ENCODE results near the gene GALNT18.

The GALNT18 gene

DNA sequence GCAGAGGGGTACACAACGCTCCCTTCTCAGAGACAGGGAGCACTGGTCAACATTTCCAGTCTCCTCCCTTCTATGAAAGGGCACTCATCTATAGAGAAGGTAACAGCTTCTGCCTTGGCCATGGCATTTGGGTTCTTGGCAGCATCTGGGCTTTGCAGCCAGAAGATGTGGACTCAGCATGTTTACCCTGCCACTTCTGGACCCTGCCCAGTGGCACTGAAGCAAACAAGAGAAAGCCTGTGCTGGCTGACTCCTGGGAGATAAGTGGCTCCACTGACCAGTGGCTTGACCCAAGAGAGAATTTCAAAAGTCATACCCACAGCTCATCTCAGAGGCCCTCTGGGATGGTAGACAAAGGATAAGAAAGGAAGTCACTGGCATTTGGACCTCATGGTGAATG, 276.7 kb downstream of the GALNT18 start:
- Histone ChIP-seq H2AFZ (ENCODE audit: low read depth, low read length) (no peak overlapping the region), H3K4me1 (ENCODE audit: insufficient read depth, low read length) (no peaks in the 10 kb centered on the region), H3K36me3 (ENCODE audit: insufficient read depth, low read length) (no peaks in the 10 kb centered on the region)

DNA sequence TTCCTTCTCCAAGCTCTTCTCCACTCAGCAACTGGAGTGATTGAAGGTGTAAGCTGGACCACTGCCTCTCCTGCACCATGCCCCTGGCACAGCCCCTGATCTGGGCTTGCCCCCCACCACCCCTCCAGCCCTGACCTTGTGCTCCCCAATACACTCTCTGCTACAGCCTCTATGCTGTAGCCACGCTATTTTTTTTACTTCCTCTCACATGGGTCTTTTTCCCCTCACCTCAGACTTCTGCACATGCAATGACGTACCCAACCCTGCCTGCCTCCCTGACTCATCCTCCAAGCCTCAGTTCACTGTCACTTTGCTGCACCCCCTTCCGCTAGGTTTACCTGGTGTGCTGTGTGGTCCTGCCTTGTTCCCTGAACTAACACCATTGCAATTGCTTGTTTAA, 277.8 kb downstream of the GALNT18 start:
- H2AFZ ChIP-seq (ENCODE audit: low read depth, low read length) = no peak overlapping the region
- no peaks in the 10 kb centered on the region for H3K27me3 ChIP-seq (ENCODE audit: insufficient read depth, low read length)
- no peaks in the 10 kb centered on the region for H3K9me3 ChIP-seq (ENCODE audit: low read length)

More for the DNA sequence above, 276.7 kb downstream of the GALNT18 start:
- Histone ChIP-seq H3K9me3 (ENCODE audit: low read length) (no peaks in the 10 kb centered on the region), H3K4me3 (ENCODE audit: low read length) (no peak overlapping the region), H3K27me3 (ENCODE audit: insufficient read depth, low read length) (no peaks in the 10 kb centered on the region)

DNA sequence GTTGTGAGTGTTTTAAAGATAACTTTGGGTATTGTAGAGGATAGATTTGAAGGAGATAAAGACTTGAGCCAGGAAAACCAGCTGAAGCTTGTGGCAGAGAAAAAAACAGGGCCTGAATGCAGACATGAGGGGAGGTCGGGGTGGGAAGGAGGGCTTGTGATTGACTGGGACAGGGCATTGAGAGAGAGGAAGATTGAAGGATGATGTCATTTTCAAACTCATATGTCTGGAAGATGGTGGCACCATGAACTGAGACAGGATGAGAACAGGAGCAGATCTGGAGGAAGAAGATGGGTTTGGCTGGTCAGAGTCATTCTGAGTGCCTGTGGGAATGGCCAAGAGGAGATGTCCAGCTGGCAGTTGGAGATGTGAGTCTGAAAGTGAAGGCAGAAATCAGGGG, 283.5 kb downstream of the GALNT18 start:
- Histone ChIP-seq H3K4me3 (ENCODE audit: low read length) (no peak overlapping the region), H3K9me3 (ENCODE audit: low read length) (no peaks in the 10 kb centered on the region), H3K27me3 (ENCODE audit: insufficient read depth, low read length) (no peaks in the 10 kb centered on the region), H2AFZ (ENCODE audit: low read depth, low read length) (no peak overlapping the region), H3K36me3 (ENCODE audit: insufficient read depth, low read length) (no peaks in the 10 kb centered on the region), H3K4me1 (ENCODE audit: insufficient read depth, low read length) (no peaks in the 10 kb centered on the region)

More for the DNA sequence above, 277.8 kb downstream of the GALNT18 start:
- no peaks in the 10 kb centered on the region for H3K4me1 ChIP-seq (ENCODE audit: insufficient read depth, low read length)
- no peak overlapping the region for H3K4me3 ChIP-seq (ENCODE audit: low read length)
- no peaks in the 10 kb centered on the region for H3K36me3 ChIP-seq (ENCODE audit: insufficient read depth, low read length)

DNA sequence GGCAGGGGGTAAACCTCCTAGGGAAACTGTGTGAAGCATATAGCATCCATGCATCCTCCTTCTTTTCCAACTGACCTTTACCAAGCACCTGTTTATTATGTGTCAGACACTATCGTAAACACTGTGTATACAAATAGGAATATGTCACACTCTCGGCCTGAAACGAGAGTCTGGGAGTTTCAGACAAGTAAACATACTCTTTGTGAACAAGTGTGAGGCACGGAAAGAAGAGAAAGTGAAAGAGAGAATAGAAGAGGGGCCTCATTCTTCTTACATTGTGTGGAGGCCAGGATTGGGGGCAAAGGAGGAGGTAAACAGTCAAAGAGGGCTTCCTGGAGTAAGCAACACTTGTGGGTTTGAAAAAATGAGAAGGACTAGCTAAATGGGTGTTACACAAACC, 285.1 kb downstream of the GALNT18 start:
- no peaks in the 10 kb centered on the region for H3K9me3 ChIP-seq (ENCODE audit: low read length)
- no peaks in the 10 kb centered on the region for H3K4me1 ChIP-seq (ENCODE audit: insufficient read depth, low read length)
- no peaks in the 10 kb centered on the region for H3K36me3 ChIP-seq (ENCODE audit: insufficient read depth, low read length)
- no peak overlapping the region for H3K4me3 ChIP-seq (ENCODE audit: low read length)
- no peak overlapping the region for H2AFZ ChIP-seq (ENCODE audit: low read depth, low read length)
- H3K27me3 ChIP-seq (ENCODE audit: insufficient read depth, low read length) = no peaks in the 10 kb centered on the region

DNA sequence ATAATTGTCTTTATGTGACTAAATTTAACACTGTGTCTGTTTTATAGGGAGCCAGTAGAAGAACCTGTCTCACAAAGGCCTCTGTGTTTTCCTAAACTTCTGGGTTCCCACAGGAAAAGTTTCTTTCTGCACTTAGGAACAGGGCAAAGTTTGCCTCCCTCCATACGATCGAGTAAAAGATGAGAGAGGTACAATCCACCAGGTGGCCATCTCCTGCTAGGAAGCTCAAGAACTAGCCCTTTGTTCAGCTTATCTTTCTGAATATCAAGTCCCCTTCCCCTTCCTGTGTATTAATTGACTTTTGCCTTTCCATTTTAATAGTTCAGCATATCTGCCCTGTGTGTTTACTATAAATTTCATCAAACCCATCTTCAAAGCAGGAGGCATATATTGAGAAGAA, 286.8 kb downstream of the GALNT18 start:
- Histone ChIP-seq H3K9me3 (ENCODE audit: low read length) (no peaks in the 10 kb centered on the region), H2AFZ (ENCODE audit: low read depth, low read length) (no peak overlapping the region), H3K36me3 (ENCODE audit: insufficient read depth, low read length) (no peaks in the 10 kb centered on the region), H3K4me1 (ENCODE audit: insufficient read depth, low read length) (no peaks in the 10 kb centered on the region), H3K4me3 (ENCODE audit: low read length) (no peak overlapping the region), H3K27me3 (ENCODE audit: insufficient read depth, low read length) (no peaks in the 10 kb centered on the region)

DNA sequence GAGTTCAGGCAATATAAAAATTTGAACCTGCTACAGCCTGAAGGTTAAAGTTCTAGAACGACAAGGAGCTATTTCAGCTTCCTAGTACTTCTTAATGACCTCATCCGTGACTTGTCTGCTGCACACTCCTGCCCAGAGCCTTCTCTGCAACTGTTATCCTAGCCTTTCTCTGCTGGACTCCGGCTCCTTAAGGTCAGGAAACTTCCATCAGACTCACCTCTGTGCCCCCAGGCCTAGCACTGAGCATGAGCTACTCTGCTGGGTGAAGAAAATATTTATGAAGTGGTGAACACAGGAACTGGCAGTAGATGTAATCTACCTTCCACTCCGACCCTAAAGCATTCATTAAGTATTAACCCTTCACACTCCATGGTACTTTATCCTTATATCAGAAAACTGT, 287.2 kb downstream of the GALNT18 start:
- H3K4me3 ChIP-seq (ENCODE audit: low read length) = no peak overlapping the region
- no peaks in the 10 kb centered on the region for H3K36me3 ChIP-seq (ENCODE audit: insufficient read depth, low read length)
- no peaks in the 10 kb centered on the region for H3K9me3 ChIP-seq (ENCODE audit: low read length)
- no peaks in the 10 kb centered on the region for H3K4me1 ChIP-seq (ENCODE audit: insufficient read depth, low read length)
- H2AFZ ChIP-seq (ENCODE audit: low read depth, low read length) = no peak overlapping the region
- no peaks in the 10 kb centered on the region for H3K27me3 ChIP-seq (ENCODE audit: insufficient read depth, low read length)

DNA sequence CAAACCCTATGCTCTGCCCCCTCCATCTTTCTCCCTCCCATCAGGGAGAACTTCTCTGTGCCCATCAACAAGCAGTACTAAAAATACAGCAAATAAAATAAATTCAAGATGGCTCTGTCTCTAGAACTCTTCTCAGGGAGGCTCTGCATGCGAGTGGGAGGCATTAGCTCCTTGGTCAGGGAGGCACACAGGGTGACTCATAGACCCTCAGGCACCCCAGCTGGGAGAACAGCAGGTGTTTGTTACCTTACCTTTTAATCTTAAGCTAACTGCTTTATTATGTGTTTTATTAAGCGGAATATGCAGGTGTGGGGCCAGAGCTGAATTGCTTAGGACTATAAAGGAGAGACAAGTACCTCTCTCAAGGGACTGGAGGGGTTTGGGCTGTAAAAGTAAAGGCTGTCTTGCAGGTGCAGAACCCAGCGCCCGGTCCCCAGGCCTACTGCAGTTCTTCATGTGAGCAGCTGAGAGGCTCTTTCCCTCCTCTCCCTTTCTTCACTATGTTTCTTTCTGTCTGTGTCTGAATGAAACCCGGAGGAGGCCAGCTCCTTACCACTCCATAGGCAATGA, 289.6 kb downstream of the GALNT18 start:
- no peaks in the 10 kb centered on the region for H3K27me3 ChIP-seq (ENCODE audit: insufficient read depth, low read length)
- H3K36me3 ChIP-seq (ENCODE audit: insufficient read depth, low read length) = no peaks in the 10 kb centered on the region
- H3K4me3 ChIP-seq (ENCODE audit: low read length) = no peak overlapping the region
- H3K4me1 ChIP-seq (ENCODE audit: insufficient read depth, low read length) = no peaks in the 10 kb centered on the region
- H2AFZ ChIP-seq (ENCODE audit: low read depth, low read length) = no peak overlapping the region
- no peaks in the 10 kb centered on the region for H3K9me3 ChIP-seq (ENCODE audit: low read length)

DNA sequence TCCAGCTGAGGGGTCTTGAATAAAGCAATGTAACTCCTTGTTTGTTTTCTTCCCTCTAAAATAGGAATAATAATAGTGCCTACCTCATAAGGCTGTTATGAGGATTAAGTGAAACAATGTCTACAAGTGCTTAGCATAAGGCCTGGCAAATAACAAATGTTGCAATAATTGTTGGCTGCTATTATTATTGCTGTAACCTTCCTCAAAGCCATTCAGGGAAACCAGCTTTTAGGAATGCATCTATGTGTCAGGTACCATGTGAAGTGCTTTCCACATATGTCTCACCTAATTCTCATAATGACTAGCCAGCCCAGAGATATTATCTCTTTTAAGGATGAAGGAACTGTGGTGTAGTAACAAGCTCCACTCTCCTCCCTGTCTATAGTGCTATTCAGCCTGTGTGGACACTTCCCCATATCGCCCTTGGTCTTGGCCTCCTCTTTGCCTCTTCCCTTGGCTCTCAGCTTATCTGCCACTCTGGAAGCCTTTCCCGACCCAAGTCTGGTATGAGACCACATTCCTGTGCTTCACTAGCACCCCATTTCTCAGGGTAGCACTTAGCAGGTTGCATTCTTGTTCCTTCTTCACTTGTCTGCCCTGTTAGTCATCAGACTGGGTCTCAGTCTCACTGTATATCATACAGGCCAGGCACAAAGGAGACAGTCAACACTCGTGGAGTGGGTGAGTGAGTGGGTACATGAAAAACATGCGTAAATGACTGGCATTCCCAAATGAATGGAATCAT, 292.6 kb downstream of the GALNT18 start:
- H3K4me1 ChIP-seq (ENCODE audit: insufficient read depth, low read length) = no peaks in the 10 kb centered on the region
- H3K4me3 ChIP-seq (ENCODE audit: low read length) = no peak overlapping the region
- no peaks in the 10 kb centered on the region for H3K9me3 ChIP-seq (ENCODE audit: low read length)
- H3K36me3 ChIP-seq (ENCODE audit: insufficient read depth, low read length) = no peaks in the 10 kb centered on the region
- H3K27me3 ChIP-seq (ENCODE audit: insufficient read depth, low read length) = no peaks in the 10 kb centered on the region
- H2AFZ ChIP-seq (ENCODE audit: low read depth, low read length) = no peak overlapping the region

DNA sequence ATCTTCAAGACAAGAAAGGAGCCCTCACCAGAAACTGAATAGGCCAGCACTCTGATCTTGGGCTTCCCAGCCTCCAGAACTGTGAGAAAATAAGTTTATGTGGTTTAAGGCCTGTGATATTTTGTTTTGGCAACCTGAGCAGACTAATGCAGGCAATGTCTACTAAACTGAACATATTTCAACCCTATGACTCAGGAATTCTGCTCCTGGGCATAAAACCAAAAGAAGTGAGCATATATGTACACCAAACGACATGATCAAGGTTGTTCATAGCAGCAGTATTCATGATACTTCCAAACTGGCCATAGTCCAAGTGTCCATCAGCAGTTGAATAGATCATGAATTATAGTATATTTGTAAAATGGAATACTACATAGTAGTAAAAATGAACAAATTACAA, 297.7 kb downstream of the GALNT18 start:
- Histone ChIP-seq H3K36me3 (ENCODE audit: insufficient read depth, low read length) (no peaks in the 10 kb centered on the region), H3K27me3 (ENCODE audit: insufficient read depth, low read length) (no peaks in the 10 kb centered on the region), H2AFZ (ENCODE audit: low read depth, low read length) (no peak overlapping the region), H3K4me1 (ENCODE audit: insufficient read depth, low read length) (no peaks in the 10 kb centered on the region), H3K9me3 (ENCODE audit: low read length) (no peaks in the 10 kb centered on the region), H3K4me3 (ENCODE audit: low read length) (no peak overlapping the region)

DNA sequence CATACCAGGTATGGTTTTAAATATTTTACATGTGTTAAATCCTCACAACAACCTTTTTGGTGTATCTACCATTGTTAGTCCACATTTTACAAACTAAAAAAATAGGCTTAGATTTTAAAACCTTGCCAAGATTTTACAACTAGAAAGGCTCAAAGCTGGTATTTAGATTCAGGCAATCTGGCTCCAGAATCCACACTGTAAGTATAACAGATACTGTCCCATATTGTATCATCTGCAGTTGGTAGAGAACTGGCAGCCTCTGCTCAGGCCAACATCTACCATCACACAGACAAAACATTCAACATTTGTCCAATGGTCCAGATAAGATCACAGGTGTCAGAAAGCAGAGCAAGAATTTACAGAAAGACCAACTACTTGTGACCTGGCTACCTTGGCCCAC, 299.7 kb downstream of the GALNT18 start:
- no peaks in the 10 kb centered on the region for H3K27me3 ChIP-seq (ENCODE audit: insufficient read depth, low read length)
- H3K4me3 ChIP-seq (ENCODE audit: low read length) = no peak overlapping the region
- H2AFZ ChIP-seq (ENCODE audit: low read depth, low read length) = no peak overlapping the region
- no peaks in the 10 kb centered on the region for H3K4me1 ChIP-seq (ENCODE audit: insufficient read depth, low read length)
- H3K9me3 ChIP-seq (ENCODE audit: low read length) = no peaks in the 10 kb centered on the region
- no peaks in the 10 kb centered on the region for H3K36me3 ChIP-seq (ENCODE audit: insufficient read depth, low read length)

DNA sequence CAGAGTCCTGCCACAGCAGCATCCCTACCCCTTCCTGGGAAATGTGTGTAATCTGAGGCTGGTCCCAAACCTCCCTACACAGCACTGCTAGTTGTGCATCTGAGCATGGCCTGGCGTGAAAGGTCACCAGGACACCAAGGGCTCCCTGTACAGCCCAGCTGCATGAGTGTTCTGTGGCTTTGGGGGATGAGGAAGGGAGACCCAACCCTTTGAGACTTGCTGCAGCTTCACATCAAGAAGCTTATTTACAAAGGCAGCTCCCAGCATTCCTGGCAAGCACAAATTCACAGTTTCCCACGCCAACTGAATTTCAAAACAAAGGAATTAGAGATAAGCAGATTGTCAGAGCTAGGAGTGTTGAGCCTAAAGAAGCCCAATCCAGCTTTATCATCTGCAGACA, 301.0 kb downstream of the GALNT18 start:
- H2AFZ ChIP-seq (ENCODE audit: low read depth, low read length) = no peak overlapping the region
- H3K9me3 ChIP-seq (ENCODE audit: low read length) = no peaks in the 10 kb centered on the region
- H3K4me3 ChIP-seq (ENCODE audit: low read length) = no peak overlapping the region
- no peaks in the 10 kb centered on the region for H3K36me3 ChIP-seq (ENCODE audit: insufficient read depth, low read length)
- no peaks in the 10 kb centered on the region for H3K4me1 ChIP-seq (ENCODE audit: insufficient read depth, low read length)
- H3K27me3 ChIP-seq (ENCODE audit: insufficient read depth, low read length) = no peaks in the 10 kb centered on the region

DNA sequence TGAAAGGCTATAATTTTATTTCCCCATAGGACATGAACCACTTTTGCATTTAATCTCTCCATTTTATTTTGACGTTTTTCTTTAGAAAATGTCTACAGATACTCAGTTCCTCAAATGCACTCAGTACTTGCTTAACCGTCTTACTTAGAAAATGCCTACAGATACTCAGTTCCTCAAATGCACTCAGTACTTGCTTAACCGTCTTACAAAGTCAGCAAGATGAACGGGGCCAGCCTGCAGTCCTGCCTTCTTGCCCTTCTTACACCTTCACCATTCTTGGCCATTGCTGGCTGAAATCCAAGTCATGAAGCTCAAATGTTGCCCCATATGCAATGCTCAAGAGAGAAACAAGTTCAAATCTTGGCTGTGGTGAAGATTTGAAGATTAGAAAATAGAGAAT, 302.8 kb downstream of the GALNT18 start:
- no peaks in the 10 kb centered on the region for H3K27me3 ChIP-seq (ENCODE audit: insufficient read depth, low read length)
- H3K9me3 ChIP-seq (ENCODE audit: low read length) = no peaks in the 10 kb centered on the region
- no peaks in the 10 kb centered on the region for H3K36me3 ChIP-seq (ENCODE audit: insufficient read depth, low read length)
- H3K4me3 ChIP-seq (ENCODE audit: low read length) = no peak overlapping the region
- H2AFZ ChIP-seq (ENCODE audit: low read depth, low read length) = no peak overlapping the region
- H3K4me1 ChIP-seq (ENCODE audit: insufficient read depth, low read length) = no peaks in the 10 kb centered on the region

DNA sequence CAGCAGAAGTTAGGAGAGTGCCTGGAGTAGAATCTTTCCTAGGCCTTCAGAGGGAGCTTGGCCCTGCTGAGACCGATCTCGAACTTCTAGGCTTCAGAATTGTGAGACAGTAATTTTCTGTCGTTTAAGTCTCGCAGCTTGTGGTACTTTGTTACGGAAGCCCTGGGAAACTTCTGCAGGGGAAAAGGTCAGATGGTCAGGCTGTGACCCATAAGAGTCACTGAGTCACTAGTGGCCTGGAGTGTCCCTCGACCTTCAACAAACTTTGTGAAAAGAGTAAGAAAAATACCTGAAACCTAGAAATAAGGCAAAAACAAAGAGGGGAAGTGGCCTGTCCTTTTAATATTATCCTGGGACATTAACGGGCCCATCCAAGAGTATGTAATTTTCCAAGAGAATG, 303.3 kb downstream of the GALNT18 start:
- Histone ChIP-seq H3K4me3 (ENCODE audit: low read length) (no peak overlapping the region), H2AFZ (ENCODE audit: low read depth, low read length) (no peak overlapping the region), H3K9me3 (ENCODE audit: low read length) (no peaks in the 10 kb centered on the region), H3K4me1 (ENCODE audit: insufficient read depth, low read length) (no peaks in the 10 kb centered on the region), H3K36me3 (ENCODE audit: insufficient read depth, low read length) (no peaks in the 10 kb centered on the region), H3K27me3 (ENCODE audit: insufficient read depth, low read length) (no peaks in the 10 kb centered on the region)

Measured in neuron (in vitro differentiated cells).